ENCODE measurements around the gene SHROOM1.
"Not testable (repeated sequence)": the region's sequence is repeated elsewhere in the genome, so short reads cannot be mapped to it uniquely, and the experiment has no call there.

Gene SHROOM1, protein sequence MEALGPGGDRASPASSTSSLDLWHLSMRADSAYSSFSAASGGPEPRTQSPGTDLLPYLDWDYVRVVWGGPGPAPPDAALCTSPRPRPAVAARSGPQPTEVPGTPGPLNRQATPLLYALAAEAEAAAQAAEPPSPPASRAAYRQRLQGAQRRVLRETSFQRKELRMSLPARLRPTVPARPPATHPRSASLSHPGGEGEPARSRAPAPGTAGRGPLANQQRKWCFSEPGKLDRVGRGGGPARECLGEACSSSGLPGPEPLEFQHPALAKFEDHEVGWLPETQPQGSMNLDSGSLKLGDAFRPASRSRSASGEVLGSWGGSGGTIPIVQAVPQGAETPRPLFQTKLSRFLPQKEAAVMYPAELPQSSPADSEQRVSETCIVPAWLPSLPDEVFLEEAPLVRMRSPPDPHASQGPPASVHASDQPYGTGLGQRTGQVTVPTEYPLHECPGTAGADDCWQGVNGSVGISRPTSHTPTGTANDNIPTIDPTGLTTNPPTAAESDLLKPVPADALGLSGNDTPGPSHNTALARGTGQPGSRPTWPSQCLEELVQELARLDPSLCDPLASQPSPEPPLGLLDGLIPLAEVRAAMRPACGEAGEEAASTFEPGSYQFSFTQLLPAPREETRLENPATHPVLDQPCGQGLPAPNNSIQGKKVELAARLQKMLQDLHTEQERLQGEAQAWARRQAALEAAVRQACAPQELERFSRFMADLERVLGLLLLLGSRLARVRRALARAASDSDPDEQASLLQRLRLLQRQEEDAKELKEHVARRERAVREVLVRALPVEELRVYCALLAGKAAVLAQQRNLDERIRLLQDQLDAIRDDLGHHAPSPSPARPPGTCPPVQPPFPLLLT

DNA sequence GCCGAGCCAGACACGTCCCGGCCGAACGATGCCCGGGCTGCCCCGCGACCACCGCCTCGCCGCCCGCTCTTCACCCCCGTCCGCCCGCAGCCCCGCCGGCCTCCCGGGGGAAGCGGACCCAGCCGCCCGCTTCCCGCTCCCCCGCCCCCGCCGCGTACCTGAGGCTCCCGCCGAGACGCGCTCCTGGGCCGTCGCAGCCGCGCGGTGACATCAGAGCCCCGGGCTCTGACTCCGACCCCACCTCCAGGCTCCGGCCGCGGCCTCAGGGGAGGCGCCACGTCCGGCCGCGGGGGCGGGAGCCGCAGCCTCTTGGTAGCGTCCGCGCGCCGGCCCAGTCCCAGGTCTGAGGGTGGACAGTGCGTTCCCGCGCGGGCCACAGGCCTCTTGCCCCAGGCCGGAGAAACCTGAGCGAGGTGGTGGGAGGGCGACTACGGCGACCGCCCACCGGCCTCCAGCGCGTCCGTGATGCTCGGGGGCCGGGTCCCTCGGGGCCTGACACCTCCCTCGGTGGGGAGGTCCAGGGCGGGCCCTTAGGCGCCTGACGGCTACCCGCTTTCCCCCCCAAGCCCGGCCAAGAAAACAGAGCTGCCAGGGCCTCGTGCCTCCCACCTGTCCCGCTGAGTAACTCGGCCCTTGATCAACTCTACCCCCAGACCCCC, at the start of gene SHROOM1:
Gene SHROOM1, minus strand, starts transcription at position 212 of the 659 bp plus-strand sequence. CDS start 4,507 bp downstream, outside the sequence.
- peak; percentile 22 for DNase-seq

- no peak for DNase-seq
Measured at GRCh38 chr5:132877938-132878337, 47.5 kb upstream of the SHROOM1 start.

- DNase-seq = no peak
Measured at GRCh38 chr5:132877466-132877865, 47.0 kb upstream of the SHROOM1 start.

DNA sequence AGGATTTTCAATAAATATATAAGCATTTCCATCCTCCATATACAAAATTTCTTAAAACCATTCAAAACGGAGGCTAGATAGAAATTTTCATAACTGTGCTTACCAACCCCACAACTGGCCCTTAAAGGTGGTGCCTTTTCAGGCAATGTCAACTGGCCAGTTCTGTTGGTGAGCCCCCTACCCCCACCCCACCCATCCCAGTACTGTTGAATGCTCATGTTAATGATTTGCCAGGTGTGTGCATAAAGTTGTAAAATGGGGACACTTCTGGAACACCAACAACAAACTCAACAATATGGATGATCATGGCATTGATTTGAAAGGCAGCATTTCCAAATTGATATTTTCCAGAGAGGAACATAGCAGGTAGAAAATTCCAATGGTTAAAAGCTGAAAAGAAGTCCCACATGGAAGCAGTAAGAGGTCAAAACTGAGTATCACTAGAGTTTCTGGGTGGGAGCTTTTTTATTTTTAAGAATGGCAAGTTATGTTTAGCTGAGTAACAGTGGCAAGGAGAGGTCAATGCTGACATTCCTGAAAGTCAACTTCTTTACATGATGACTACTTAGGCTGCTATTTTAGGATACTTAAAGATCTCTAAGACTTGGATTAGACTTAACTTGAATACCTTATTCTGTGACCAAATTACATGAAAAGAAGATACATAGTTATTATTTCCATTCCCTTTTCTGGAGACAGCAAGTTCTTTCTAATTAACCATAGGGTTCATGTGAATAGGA, 45.7 kb upstream of the SHROOM1 start:
- DNase-seq = no peak

GRCh38 chr5:132873930-132874271, 43.5 kb upstream of the SHROOM1 start:
- DNase-seq = no peak

GRCh38 chr5:132873119-132873929, 42.9 kb upstream of the SHROOM1 start, which contains the start of gene LEAP2:
Gene LEAP2 (plus strand): TSS chr5:132873668. CDS start chr5:132873695, 27 bp downstream.
- no peak for DNase-seq

DNA sequence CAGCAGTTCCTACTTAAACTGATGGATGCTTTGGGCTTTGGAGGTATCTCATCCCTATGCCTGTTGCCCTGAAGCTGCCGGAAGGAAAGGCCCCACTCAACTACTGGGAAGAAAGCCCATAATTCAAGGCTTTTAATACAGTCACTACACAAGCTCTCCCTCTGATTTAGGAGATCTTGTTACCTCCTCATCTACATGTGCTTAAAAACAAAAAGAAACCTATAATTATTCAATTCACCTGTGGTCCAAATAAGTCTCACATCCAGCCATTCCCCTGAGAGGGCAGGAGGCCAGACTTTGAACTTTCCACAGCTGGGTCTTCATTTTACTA, 42.3 kb upstream of the SHROOM1 start:
- DNase-seq = no peak

DNA sequence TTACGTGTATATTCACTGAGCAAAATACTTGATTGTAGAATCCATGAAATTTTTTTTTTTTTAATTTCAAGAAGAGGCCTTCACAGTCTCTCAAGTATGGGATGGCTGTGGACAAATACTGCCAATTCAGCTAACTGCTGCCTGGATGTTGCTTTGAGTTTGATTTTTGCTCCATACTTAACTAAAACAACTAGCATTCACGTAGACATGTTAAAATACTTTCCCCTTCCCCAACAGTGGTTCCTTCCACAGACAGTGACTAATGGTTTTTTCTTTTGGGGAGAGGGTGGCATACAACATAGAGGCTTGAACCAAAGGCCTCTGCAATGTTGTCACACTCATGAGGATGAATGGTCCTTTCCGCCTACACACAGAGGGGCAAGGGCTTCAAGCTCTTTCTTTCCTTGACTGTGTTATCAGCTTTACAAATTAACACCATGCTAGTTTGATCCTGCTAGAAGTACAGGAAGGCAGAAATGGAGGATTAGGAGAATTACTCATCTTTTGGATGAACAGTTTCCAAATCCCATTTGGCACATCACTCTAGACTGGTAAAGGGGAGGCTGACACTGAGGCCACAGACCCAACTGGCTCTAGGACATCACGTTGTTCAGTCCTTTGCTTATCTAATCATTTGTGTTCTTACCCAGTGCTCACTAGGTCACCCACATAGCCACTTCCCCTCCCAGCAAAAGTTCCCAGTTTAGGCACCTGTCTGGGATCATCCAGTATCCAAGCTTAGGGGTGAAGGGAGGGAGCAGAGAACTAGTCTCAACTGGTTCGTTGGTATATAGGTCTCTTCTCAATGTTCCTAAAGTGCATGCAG, 41.2 kb upstream of the SHROOM1 start:
- DNase-seq = no peak

DNA sequence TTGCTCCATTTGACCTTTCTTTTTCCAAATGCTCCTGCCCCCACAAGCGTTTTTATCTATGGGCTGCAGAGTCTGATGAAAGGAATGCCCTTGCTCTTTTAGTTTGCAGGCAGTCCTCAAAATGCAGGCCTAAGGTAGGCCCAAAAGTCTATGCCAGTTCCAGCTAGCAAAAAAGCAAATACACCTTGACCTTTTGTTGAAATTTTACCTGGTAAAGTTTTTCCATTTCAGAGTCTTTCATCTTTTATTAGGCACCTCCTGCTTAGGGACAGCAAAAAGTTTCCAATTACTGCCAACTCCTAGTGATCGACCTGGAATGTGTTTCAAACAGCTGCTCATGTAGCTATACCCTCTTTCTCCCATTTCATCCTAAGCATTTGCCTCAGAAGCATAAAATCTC, 40.4 kb upstream of the SHROOM1 start:
- DNase-seq = no peak

DNA sequence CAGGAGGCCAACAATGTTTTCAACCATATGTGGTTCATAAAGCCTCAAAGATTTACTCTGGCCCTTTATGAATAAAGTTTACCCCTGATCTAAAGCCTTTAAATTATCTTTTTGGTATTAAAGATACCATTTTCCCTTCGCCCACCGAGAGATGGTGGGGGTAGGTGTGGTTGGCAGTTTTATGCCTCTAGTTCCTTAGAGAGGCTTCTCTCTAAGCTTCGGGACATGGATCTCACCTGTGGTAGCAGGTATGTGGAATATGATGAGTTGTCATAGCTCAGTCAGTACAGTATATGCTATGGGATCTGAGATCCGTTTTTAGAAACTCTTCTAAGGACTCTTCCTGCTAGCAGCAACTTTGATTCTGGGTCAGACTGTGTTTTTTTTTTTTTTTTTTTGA, 38.3 kb upstream of the SHROOM1 start:
- DNase-seq = no peak

GRCh38 chr5:132867046-132867451, 36.6 kb upstream of the SHROOM1 start:
- DNase-seq = no peak

- peak; percentile 96 for DNase-seq
Measured at GRCh38 chr5:132866342-132867045, 36.0 kb upstream of the SHROOM1 start, which contains the start of the genes GDF9 and UQCRQ. Gene GDF9 (minus strand): TSS chr5:132866469. CDS start chr5:132864533, 1,936 bp downstream. Gene UQCRQ (plus strand): TSS chr5:132866642. CDS start chr5:132866882, 240 bp downstream.

- DNase-seq = no peak
Measured at GRCh38 chr5:132865668-132866341, 35.4 kb upstream of the SHROOM1 start.

DNA sequence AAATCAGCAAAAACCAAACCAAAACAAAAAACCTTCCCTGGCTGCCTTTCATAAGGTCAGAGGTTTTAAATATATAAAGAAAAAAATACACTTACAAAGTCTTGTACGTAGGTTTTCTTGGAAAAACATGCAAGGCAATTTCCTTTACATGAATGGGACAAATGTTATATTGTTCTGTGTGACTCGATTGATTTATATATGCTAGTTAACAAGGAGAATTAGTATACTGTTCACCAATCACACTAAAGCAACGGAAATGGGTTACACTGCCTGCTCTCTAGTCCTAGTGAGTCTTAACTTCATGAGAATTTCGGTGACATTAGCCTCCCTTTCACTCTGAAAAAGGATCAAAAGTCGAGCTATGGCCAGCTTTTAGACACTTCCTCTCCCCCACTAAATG, 30.3 kb upstream of the SHROOM1 start:
- no peak for DNase-seq

DNA sequence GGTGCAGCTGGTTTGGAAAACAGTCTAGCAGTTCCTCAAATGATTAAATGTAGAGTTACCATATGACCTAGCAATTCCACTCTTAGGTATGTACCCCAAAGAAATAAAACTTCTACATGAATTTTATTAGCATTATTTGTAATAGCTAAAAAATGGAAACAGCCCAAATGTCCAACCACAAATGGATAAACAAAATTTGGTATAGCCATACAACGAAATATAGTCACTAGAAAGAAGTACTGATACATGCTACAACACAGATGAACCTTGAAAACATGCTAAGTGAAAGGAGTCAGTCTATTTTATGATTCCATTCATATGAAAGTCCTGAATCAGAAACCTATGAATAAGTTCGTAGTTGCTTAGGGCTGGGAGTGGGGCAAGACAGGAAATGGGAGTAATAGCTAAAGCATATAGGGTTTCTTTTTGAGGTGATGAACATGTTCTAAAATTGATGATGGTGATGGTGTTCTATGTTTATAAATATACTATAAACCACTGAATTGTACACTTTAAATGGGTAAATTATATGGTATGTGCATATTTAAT, 29.5 kb upstream of the SHROOM1 start:
- no peak for DNase-seq

- no peak for DNase-seq
Measured at GRCh38 chr5:132856011-132856410, 25.6 kb upstream of the SHROOM1 start.

DNA sequence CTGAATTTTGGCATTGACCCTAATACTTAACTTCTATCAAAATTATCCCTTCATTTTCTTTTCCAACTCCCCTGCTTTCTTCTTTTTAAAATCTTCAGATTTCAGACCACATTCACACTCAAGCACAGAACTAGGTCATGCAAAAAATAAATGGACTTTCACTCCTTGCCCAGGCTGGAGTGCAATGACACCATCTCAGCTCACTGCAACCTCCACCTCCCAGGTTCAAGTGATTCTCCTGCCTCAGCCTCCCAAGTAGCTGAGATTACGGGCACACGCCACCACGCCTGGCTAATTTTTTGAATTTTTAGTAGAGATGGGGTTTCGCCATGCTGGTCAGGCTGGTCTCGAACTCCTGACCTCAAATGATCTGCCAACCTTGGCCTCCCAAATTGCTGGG, 24.5 kb upstream of the SHROOM1 start:
- DNase-seq = not testable (repeated sequence)

GRCh38 chr5:132854301-132854700, 23.9 kb upstream of the SHROOM1 start:
- no peak for DNase-seq

DNA sequence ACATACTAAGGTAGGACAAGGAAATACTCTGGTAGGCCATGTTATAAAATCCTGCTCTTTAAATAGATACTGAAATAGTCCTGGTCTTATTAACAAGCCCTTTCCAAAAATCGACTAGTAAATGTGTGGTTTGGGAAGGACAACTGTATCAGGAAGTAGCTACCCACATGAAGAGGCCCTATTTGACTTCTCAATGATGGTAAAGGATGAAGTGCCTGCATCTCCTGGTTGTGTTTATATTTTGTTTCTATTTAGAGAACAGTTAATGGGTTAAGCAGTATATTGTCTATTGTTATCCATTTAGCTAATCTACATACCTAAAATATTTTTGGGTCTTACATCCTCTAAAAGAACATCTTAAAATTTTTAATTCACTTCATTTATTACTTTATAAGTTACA, 23.3 kb upstream of the SHROOM1 start:
- DNase-seq = no peak

Measured in NCI-H1436 (cell line).